Vagina (tissue), 2 donors: Measurements from ENCODE around the gene DPP4.

Experiments
- POLR2A ChIP-seq, 2 donors: fragments of 450-650 bp; IDR thresholded peaks; one replicate each; pipeline ENCODE4 v1.6.1; 2017; ENCODE audit warnings: antibody characterized with exemption in 2 of 2, mild to moderate bottlenecking in 2 of 2, moderate library complexity in 2 of 2
- POLR2AphosphoS5 ChIP-seq, 2 donors: sonication (generic); formaldehyde crosslinking; IDR thresholded peaks; one replicate each; pipeline ENCODE4 v1.9.0; 2017; ENCODE audit warnings: antibody characterized with exemption in 2 of 2, mild to moderate bottlenecking in 2 of 2, low read depth in 1 of 2; ENCODE audit not compliant: insufficient read depth in 1 of 2

DNA sequence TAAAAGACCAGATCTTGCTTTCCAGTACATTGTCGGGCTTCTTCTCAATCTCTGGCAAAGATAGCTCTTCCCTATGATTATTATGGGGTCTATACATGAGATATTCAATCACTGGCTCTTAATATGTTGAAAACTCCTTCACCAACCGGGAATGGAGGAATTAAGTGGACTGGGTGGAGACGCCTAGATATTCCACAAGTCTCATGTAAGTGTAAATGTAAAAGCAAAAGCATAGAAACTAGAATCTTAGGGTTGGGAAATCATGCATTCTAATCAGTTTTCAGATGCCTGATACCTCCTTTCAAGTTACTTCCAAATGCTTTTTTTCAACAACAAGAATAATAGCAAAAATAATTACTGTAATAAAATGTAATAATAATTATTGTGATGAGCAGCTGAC lies 38.0 kb downstream of the DPP4 start:
- TF ChIP-seq POLR2AphosphoS5 (IDR thresholded peaks at IDR 0.05; ENCODE audit: insufficient read depth in 1 of 2, low read depth in 1 of 2) (no peak), POLR2A (IDR thresholded peaks at IDR 0.05) (no peak)
